ENCODE measurements around the gene CSTPP1. TPM values are rescaled to one million over a fixed set of nuclear protein-coding genes. Genes with fewer than 3 reads are reported as not detected.

The CSTPP1 gene
- total RNA-seq, 4 donors from 2014 or later, result 47.5 to 87.6 (median 57.7) TPM

GRCh38 chr11:46914363-46914762 is 22.2 kb upstream of the CSTPP1 start:
- intact Hi-C loops (cut with DNase I; ENCODE audit: low total_unique reads), result no loop called here
- DNase-seq (ENCODE audit: low spot score in 2 of 2), result no peak
- 18 to 29% methylated on average over 5 of the region's 5 CpGs for WGBS, 2 donors
- H3K4me3 ChIP-seq (ENCODE audit: low read depth, poor library complexity, severe bottlenecking), result no peak overlapping the region
- TF ChIP-seq POLR2A (IDR thresholded peaks at IDR 0.05), result no peak
- no peak for TF ChIP-seq CTCF (IDR thresholded peaks at IDR 0.05)

- no peak overlapping the region for H3K4me3 ChIP-seq (ENCODE audit: low read depth, poor library complexity, severe bottlenecking)
- WGBS, 2 donors, result 40 to 45% methylated on average over 7 of the region's 7 CpGs
- no peak for DNase-seq (ENCODE audit: low spot score in 2 of 2)
- TF ChIP-seq POLR2A (IDR thresholded peaks at IDR 0.05) (no peak), CTCF (IDR thresholded peaks at IDR 0.05) (no peak)
- intact Hi-C loops (cut with DNase I; ENCODE audit: low total_unique reads), result no loop called here
Observed at GRCh38 chr11:46914910-46915309, 21.7 kb upstream of the CSTPP1 start.

GRCh38 chr11:46916286-46917108 is 20.1 kb upstream of the CSTPP1 start:
- H3K4me3 ChIP-seq (ENCODE audit: low read depth, poor library complexity, severe bottlenecking), result peak overlapping the region; percentile 66
- peak in 1 of 2 donors; percentile 92 for DNase-seq (ENCODE audit: low spot score in 2 of 2)
- TF ChIP-seq POLR2A (IDR thresholded peaks at IDR 0.05), result no peak
- no peak for TF ChIP-seq CTCF (IDR thresholded peaks at IDR 0.05)
- WGBS, 2 donors, result 2 to 3% methylated on average over 24 of the region's 24 CpGs
- intact Hi-C loops (cut with DNase I; ENCODE audit: low total_unique reads), result no loop called here

GRCh38 chr11:46917109-46917761 is 19.3 kb upstream of the CSTPP1 start:
- 0 to 1% methylated on average over 27 to 29 of the region's 31 CpGs for WGBS, 2 donors
- no peak for DNase-seq (ENCODE audit: low spot score in 2 of 2)
- intact Hi-C loops (cut with DNase I; ENCODE audit: low total_unique reads), result no loop called here

GRCh38 chr11:46917762-46918082 is 18.8 kb upstream of the CSTPP1 start:
- WGBS, 2 donors, result 0 to 1% methylated on average over 21 to 22 of the region's 22 CpGs
- no peak for DNase-seq (ENCODE audit: low spot score in 2 of 2)
- TF ChIP-seq CTCF (IDR thresholded peaks at IDR 0.05) (no peak), POLR2A (IDR thresholded peaks at IDR 0.05) (no peak)
- peak overlapping the region; percentile 66 for H3K4me3 ChIP-seq (ENCODE audit: low read depth, poor library complexity, severe bottlenecking)
- intact Hi-C loops (cut with DNase I; ENCODE audit: low total_unique reads), result no loop called here

More at GRCh38 chr11:46917109-46917761, 19.3 kb upstream of the CSTPP1 start:
- H3K4me3 ChIP-seq (ENCODE audit: low read depth, poor library complexity, severe bottlenecking), result peak overlapping the region; percentile 66
- no peak for TF ChIP-seq POLR2A (IDR thresholded peaks at IDR 0.05)
- no peak for TF ChIP-seq CTCF (IDR thresholded peaks at IDR 0.05)

Data from lower leg skin (tissue), 4 donors.